HEK293 (cell line): ENCODE data around the gene CLMN.

Experiments
- CTCF ChIA-PET: fragments of 350-600 bp; formaldehyde crosslinking; extraction: SDS; loops from one replicate; lab custom pipeline; 2021; ENCODE audit warnings: antibody characterized with exemption; lab: Yijun Ruan, JAX
- POLR2A ChIA-PET: fragments of 300-600 bp; formaldehyde crosslinking; extraction: SDS; loops from one replicate; lab custom pipeline; 2020; ENCODE audit warnings: antibody characterized with exemption, inconsistent platforms; lab: Yijun Ruan, JAX
- H3K27ac ChIP-seq: fragments of 200-500 bp; sonication (Bioruptor generic); 2 replicates; pipeline ENCODE4 v1.5.1; 2014; ENCODE audit warnings: low read depth, low read length, control low read depth, inconsistent platforms; ENCODE audit errors: extremely low read depth
- H3K36me3 ChIP-seq, 2 experiments: fragments of 200-500 bp in 1 of 2; sonication (Bioruptor generic) in 1 of 2; 1 replicate in 1 of 2; 2 replicates in 1 of 2; pipeline ENCODE4 v1.5.1; 2014 to 2017; ENCODE audit warnings: inconsistent platforms in 2 of 2, low read length in 2 of 2; ENCODE audit not compliant: control insufficient read depth in 2 of 2, insufficient read depth in 1 of 2
- H3K4me1 ChIP-seq: fragments of 200-500 bp; sonication (Bioruptor generic); 2 replicates; pipeline ENCODE4 v1.5.1; 2014; ENCODE audit warnings: mild to moderate bottlenecking, low read length, inconsistent platforms; ENCODE audit not compliant: control insufficient read depth, insufficient read depth
- H3K4me3 ChIP-seq: 2 replicates; pipeline ENCODE4 v1.5.1; 2011; ENCODE audit warnings: low read depth, mild to moderate bottlenecking, control low read depth, low read length, moderate library complexity
- H3K9me3 ChIP-seq: fragments of 200-500 bp; sonication (Bioruptor generic); 2 replicates; pipeline ENCODE4 v1.5.1; 2014; ENCODE audit warnings: low read depth, low read length, inconsistent platforms; ENCODE audit not compliant: control insufficient read depth, insufficient read depth
- GLI2 ChIP-seq: fragments of 450-650 bp; formaldehyde crosslinking; IDR thresholded peaks from 2 replicates; pipeline ENCODE4; 2017; ENCODE audit warnings: missing biosample characterization, missing genetic modification characterization, low read depth, borderline replicate concordance
- HOXA7 ChIP-seq: sonication (generic); formaldehyde crosslinking; IDR thresholded peaks from 2 replicates; pipeline ENCODE4 v1.8.1; 2022; ENCODE audit warnings: missing genetic modification reagents, borderline replicate concordance
- IKZF3 ChIP-seq: fragments of 450-650 bp; IDR thresholded peaks from 2 replicates; pipeline ENCODE4 v1.5.0; 2018; ENCODE audit warnings: missing biosample characterization, mild to moderate bottlenecking, missing genetic modification characterization, moderate library complexity
- KLF10 ChIP-seq: fragments of 450-650 bp; IDR thresholded peaks from 2 replicates; pipeline ENCODE4 v1.5.1; 2018; ENCODE audit warnings: missing biosample characterization, mild to moderate bottlenecking, missing genetic modification characterization
- SETDB1 ChIP-seq: IDR thresholded peaks from one replicate; pipeline ENCODE4 v1.6.1; 2017; ENCODE audit warnings: mild to moderate bottlenecking, low read length, moderate library complexity, mixed read lengths; ENCODE audit not compliant: insufficient read length
- TCF7L2 ChIP-seq: IDR thresholded peaks from 2 replicates; pipeline ENCODE4 v1.6.1; 2011; ENCODE audit warnings: low read depth, mild to moderate bottlenecking, inconsistent platforms, low read length, moderate library complexity, borderline replicate concordance
- WT1 ChIP-seq: fragments of 450-650 bp; formaldehyde crosslinking; IDR thresholded peaks from 2 replicates; pipeline ENCODE4 v1.5.1; 2016; ENCODE audit warnings: missing biosample characterization, missing genetic modification characterization
- ZBTB21 ChIP-seq: fragments of 450-650 bp; formaldehyde crosslinking; IDR thresholded peaks from 2 replicates; pipeline ENCODE4 v1.5.1; 2017; ENCODE audit warnings: missing biosample characterization, missing genetic modification characterization
- ZIC2 ChIP-seq: fragments of 450-650 bp; formaldehyde crosslinking; IDR thresholded peaks from 2 replicates; pipeline ENCODE4 v1.5.1; 2016; ENCODE audit warnings: missing biosample characterization, missing genetic modification characterization
- ZNF114 ChIP-seq: fragments of 450-650 bp; formaldehyde crosslinking; IDR thresholded peaks from 2 replicates; pipeline ENCODE4 v1.5.0; 2017; ENCODE audit warnings: missing biosample characterization, missing genetic modification characterization
- ZNF140 ChIP-seq: fragments of 450-650 bp; formaldehyde crosslinking; IDR thresholded peaks from 2 replicates; pipeline ENCODE4 v1.5.1; 2016; ENCODE audit warnings: missing biosample characterization, missing genetic modification characterization
- ZNF2 ChIP-seq: fragments of 450-650 bp; formaldehyde crosslinking; IDR thresholded peaks from 2 replicates; pipeline ENCODE4 v1.5.1; 2016; ENCODE audit warnings: missing biosample characterization, missing genetic modification characterization
- ZNF324 ChIP-seq: fragments of 450-650 bp; formaldehyde crosslinking; IDR thresholded peaks from 2 replicates; pipeline ENCODE4 v1.5.1; 2016; ENCODE audit warnings: missing biosample characterization, missing genetic modification characterization
- ZNF366 ChIP-seq: fragments of 450-650 bp; formaldehyde crosslinking; conservative IDR thresholded peaks from 2 replicates; pipeline ENCODE4 v1.5.1; 2016; ENCODE audit warnings: missing biosample characterization, missing genetic modification characterization
- ZNF510 ChIP-seq: fragments of 450-650 bp; formaldehyde crosslinking; IDR thresholded peaks from 2 replicates; pipeline ENCODE4 v1.5.1; 2018; ENCODE audit warnings: mild to moderate bottlenecking, missing genetic modification characterization, missing biosample characterization; ENCODE audit not compliant: insufficient replicate concordance
- ZNF514 ChIP-seq: fragments of 450-650 bp; formaldehyde crosslinking; IDR thresholded peaks from 2 replicates; pipeline ENCODE4 v1.5.1; 2016; ENCODE audit warnings: missing biosample characterization, missing genetic modification characterization
- ZNF558 ChIP-seq: fragments of 450-650 bp; formaldehyde crosslinking; IDR thresholded peaks from 2 replicates; pipeline ENCODE4 v1.5.1; 2016; ENCODE audit warnings: missing biosample characterization, missing genetic modification characterization
- ZNF621 ChIP-seq: fragments of 450-650 bp; formaldehyde crosslinking; IDR thresholded peaks from 2 replicates; pipeline ENCODE4 v1.5.1; 2017; ENCODE audit warnings: missing biosample characterization, missing genetic modification characterization
- ZNF670 ChIP-seq: fragments of 450-650 bp; formaldehyde crosslinking; IDR thresholded peaks from 2 replicates; pipeline ENCODE4 v1.5.1; 2016; ENCODE audit warnings: missing biosample characterization, missing genetic modification characterization, low read depth
- ZNF837 ChIP-seq: fragments of 450-650 bp; formaldehyde crosslinking; IDR thresholded peaks from 2 replicates; pipeline ENCODE4 v1.5.1; 2016; ENCODE audit warnings: missing biosample characterization, missing genetic modification characterization
- TF ChIP-seq, protein P1 (sequence below): fragments of 450-650 bp; formaldehyde crosslinking; IDR thresholded peaks from 2 replicates; pipeline ENCODE4 v1.5.1; 2016; ENCODE audit warnings: missing biosample characterization, missing genetic modification characterization, borderline replicate concordance
- TF ChIP-seq, protein P2 (sequence below): fragments of 450-650 bp; formaldehyde crosslinking; IDR thresholded peaks from 2 replicates; pipeline ENCODE4 v1.5.1; 2016; ENCODE audit warnings: missing biosample characterization, missing genetic modification characterization
- TF ChIP-seq, protein P3 (sequence below): fragments of 450-650 bp; formaldehyde crosslinking; conservative IDR thresholded peaks from 2 replicates; pipeline ENCODE4 v1.5.1; 2016; ENCODE audit warnings: low read depth, missing biosample characterization, missing genetic modification characterization

CLMN gene

DNA sequence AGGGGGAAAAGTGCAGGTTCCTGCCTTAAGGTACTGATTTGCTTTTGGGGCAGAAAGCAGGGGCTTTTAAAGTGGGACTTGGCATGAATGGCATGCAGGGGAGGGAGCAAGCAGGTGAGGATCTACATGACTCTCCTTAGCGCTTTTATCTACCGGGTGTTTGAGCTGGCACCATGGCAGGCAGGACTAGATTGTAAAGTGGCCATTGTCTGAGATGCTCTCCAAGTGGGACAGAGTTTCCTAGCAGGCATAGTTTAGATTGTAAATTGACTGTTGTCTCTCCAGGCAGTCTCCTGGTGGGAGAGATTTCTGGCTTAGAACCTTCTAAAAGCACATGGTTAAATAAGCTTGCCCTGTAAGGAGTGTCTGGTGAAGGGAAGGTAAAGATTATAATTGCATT, 157.1 kb downstream of the CLMN start:
- Histone ChIP-seq H3K4me3 (no peak overlapping the region), H3K4me1 (no peaks in the 10 kb centered on the region), H3K36me3 (no peaks in the 10 kb centered on the region), H3K9me3 (no peaks in the 10 kb centered on the region; the same call in 1 of the 2 replicates), H3K27ac (no peak overlapping the region)
- ChIA-PET CTCF (interaction anchor here (0.6 kb wide), 2 partner anchors 23 to 155 kb away, joined by 3 to 4 read pairs; no protein-coding TSS in a partner anchor), POLR2A (no interaction called here)
- TF ChIP-seq TCF7L2: no peak
- TF ChIP-seq ZIC2: peak; percentile 18; the same call in 1 of the 2 replicates

DNA sequence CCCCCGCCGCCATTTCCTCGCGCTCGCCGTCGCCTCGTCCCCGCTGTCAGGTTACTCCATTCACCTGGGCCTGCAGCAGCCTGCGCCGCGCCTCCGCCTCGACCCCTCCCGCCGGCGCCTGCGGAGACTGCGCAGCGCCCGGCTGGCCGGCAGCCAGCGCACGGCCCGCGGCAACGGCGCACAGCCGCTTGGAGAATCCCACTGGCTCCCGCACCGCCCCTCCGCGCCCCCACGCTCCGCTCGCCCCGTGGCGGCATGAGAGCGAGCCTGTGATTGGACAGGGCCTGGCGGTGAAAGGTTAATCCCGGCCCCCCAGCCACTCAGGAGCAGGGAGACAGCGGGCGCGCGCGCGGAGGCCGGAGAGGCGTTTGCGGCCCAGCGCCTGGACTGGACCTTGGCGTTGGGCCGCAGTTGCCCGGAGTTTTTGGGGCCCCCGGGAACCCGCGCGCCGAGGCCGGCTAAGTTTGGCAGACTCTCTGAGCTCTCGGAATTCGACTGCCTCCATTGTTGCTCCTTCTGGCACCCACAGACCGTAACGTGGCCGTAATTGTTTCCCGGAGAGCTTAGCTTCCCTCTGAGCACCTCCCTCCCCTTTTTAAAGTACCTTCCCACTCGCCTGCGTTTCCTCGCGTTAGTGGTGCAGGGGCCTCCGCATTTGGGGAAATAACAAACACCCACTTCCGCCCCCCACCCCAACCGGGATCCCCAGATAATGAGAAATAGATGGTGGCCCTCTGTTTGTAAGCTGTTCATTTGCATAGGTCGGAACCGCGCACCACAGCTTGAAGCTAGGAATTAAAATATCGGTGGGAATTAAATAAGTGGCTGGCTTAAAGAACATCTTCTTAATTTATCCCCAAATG, 162.2 kb downstream of the CLMN start, which contains the start of gene DICER1:
DICER1 (minus strand) TSS at position 203 of the 863 bp plus-strand sequence. CDS start 24,071 bp downstream, outside the sequence.
- CTCF ChIA-PET: no interaction called here
- no peaks in the 10 kb centered on the region for H3K36me3 ChIP-seq
- peak within 1 kb of the TSS; percentile 99 for H3K27ac ChIP-seq
- no peaks in the 10 kb centered on the region for H3K9me3 ChIP-seq
- H3K4me3 ChIP-seq: peak within 1 kb of the TSS; percentile 81
- POLR2A ChIA-PET: interaction anchor here (1.1 kb wide), 1 partner anchor 22 kb away, joined by 3 read pairs; no protein-coding TSS in a partner anchor
- H3K4me1 ChIP-seq: peaks cover 18% of the 10 kb centered on the region
- no peak for TF ChIP-seq ZNF140 (tag by site-specific recombination)
- TF ChIP-seq, protein P1, sequence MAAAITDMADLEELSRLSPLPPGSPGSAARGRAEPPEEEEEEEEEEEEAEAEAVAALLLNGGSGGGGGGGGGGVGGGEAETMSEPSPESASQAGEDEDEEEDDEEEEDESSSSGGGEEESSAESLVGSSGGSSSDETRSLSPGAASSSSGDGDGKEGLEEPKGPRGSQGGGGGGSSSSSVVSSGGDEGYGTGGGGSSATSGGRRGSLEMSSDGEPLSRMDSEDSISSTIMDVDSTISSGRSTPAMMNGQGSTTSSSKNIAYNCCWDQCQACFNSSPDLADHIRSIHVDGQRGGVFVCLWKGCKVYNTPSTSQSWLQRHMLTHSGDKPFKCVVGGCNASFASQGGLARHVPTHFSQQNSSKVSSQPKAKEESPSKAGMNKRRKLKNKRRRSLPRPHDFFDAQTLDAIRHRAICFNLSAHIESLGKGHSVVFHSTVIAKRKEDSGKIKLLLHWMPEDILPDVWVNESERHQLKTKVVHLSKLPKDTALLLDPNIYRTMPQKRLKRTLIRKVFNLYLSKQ (tag by site-specific recombination): no peak
- 0 out of 2 replicates have a peak, but pooled peaks have one; percentile 12 for TF ChIP-seq WT1
- TF ChIP-seq ZNF366 (tag by site-specific recombination): no peak
- TF ChIP-seq GLI2 (tag by site-specific recombination): no peak
- peak; percentile 70; the same call in 1 of the 2 replicates for TF ChIP-seq KLF10
- no peak for TF ChIP-seq ZNF514 (tag by site-specific recombination)
- TF ChIP-seq, protein P2, sequence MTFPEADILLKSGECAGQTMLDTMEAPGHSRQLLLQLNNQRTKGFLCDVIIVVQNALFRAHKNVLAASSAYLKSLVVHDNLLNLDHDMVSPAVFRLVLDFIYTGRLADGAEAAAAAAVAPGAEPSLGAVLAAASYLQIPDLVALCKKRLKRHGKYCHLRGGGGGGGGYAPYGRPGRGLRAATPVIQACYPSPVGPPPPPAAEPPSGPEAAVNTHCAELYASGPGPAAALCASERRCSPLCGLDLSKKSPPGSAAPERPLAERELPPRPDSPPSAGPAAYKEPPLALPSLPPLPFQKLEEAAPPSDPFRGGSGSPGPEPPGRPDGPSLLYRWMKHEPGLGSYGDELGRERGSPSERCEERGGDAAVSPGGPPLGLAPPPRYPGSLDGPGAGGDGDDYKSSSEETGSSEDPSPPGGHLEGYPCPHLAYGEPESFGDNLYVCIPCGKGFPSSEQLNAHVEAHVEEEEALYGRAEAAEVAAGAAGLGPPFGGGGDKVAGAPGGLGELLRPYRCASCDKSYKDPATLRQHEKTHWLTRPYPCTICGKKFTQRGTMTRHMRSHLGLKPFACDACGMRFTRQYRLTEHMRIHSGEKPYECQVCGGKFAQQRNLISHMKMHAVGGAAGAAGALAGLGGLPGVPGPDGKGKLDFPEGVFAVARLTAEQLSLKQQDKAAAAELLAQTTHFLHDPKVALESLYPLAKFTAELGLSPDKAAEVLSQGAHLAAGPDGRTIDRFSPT: no peak
- no peak for TF ChIP-seq ZNF558 (tag by site-specific recombination)
- no peak for TF ChIP-seq ZNF837 (tag by site-specific recombination)
- TF ChIP-seq SETDB1: no peak
- TF ChIP-seq IKZF3: peak; percentile 98
- no peak for TF ChIP-seq ZNF621 (tag by site-specific recombination)
- TF ChIP-seq ZNF2 (tag by site-specific recombination): peak; percentile 77
- no peak for TF ChIP-seq ZNF510 (tag by site-specific recombination)
- peak; percentile 66 for TF ChIP-seq ZIC2
- TF ChIP-seq ZBTB21: 0 out of 2 replicates have a peak, but pooled peaks have one; percentile 25
- TF ChIP-seq HOXA7 (CRISPR knock-in tag): no peak
- 0 out of 2 replicates have a peak, but pooled peaks have one; percentile 83 for TF ChIP-seq ZNF324 (tag by site-specific recombination)
- no peak for TF ChIP-seq ZNF114
- TF ChIP-seq, protein P3, sequence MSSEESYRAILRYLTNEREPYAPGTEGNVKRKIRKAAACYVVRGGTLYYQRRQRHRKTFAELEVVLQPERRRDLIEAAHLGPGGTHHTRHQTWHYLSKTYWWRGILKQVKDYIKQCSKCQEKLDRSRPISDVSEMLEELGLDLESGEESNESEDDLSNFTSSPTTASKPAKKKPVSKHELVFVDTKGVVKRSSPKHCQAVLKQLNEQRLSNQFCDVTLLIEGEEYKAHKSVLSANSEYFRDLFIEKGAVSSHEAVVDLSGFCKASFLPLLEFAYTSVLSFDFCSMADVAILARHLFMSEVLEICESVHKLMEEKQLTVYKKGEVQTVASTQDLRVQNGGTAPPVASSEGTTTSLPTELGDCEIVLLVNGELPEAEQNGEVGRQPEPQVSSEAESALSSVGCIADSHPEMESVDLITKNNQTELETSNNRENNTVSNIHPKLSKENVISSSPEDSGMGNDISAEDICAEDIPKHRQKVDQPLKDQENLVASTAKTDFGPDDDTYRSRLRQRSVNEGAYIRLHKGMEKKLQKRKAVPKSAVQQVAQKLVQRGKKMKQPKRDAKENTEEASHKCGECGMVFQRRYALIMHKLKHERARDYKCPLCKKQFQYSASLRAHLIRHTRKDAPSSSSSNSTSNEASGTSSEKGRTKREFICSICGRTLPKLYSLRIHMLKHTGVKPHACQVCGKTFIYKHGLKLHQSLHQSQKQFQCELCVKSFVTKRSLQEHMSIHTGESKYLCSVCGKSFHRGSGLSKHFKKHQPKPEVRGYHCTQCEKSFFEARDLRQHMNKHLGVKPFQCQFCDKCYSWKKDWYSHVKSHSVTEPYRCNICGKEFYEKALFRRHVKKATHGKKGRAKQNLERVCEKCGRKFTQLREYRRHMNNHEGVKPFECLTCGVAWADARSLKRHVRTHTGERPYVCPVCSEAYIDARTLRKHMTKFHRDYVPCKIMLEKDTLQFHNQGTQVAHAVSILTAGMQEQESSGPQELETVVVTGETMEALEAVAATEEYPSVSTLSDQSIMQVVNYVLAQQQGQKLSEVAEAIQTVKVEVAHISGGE: 0 out of 2 replicates have a peak, but pooled peaks have one; percentile 20
- TF ChIP-seq ZNF670 (tag by site-specific recombination): no peak
